Mesodermal cell (in vitro differentiated cells): ENCODE data around the gene SCN4B.

ENCODE experiments used
- H3K27ac ChIP-seq: 2 replicates; pipeline ENCODE4 v1.7.0; 2013; ENCODE audit warnings: mild to moderate bottlenecking, low read depth, low read length, moderate library complexity; ENCODE audit not compliant: severe bottlenecking
- H3K36me3 ChIP-seq: 2 replicates; pipeline ENCODE4 v1.7.1; 2013; ENCODE audit warnings: mild to moderate bottlenecking, low read length, moderate library complexity; ENCODE audit not compliant: control insufficient read depth, insufficient read depth
- H3K4me1 ChIP-seq: one replicate; pipeline ENCODE4 v1.7.1; 2013; ENCODE audit warnings: mild to moderate bottlenecking, low read length; ENCODE audit not compliant: insufficient read depth, control insufficient read depth, poor library complexity, severe bottlenecking
- H3K4me3 ChIP-seq: 2 replicates; pipeline ENCODE4 v1.7.0; 2013; ENCODE audit warnings: low read length, control low read depth, mild to moderate bottlenecking; ENCODE audit not compliant: insufficient read depth, poor library complexity, severe bottlenecking; ENCODE audit errors: extremely low read depth
- H3K9me3 ChIP-seq: 2 replicates; pipeline ENCODE4 v1.7.1; 2013; ENCODE audit warnings: mild to moderate bottlenecking, low read length, moderate library complexity; ENCODE audit not compliant: control insufficient read depth
- WGBS, 2 experiments: methylation state at CpG; one replicate each; pipeline ENCODE4 v1.1.5; 2013; ENCODE audit warnings: missing lambda C conversion rate in 2 of 2; ENCODE audit not compliant: insufficient coverage in 2 of 2; 5-methylcytosine and 5-hydroxymethylcytosine counted together

SCN4B gene

DNA sequence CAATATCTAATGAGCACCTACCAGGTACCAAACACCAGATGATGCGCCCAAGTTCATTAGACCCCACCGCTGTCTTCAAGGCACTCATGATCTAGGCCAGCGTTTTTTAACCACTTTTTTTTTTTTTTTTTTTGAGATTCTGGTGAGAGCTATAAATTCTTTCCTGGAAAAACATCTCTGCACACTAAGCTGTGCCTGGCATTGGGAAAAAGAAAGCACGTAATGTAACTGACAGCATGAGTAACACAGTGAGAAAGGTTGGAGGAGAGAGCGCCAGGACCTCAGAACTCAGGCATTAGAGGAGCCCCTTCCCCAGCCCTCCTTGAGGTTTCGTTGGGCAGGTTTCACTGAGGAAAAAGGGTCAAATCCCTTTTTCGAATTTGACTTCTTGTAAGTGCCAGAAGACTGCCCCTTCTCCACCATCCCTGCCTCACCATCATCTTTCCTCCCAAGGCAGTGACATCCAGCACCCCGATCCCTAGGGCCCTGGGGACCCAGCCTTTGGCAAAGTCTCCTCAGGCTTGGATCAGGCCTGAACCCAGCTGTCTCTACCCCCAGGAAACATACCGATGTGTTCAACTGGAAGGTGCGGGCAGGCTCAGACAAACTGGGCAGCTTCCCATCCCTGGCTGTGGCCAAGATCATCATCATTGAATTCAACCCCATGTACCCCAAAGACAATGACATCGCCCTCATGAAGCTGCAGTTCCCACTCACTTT lies 39.8 kb downstream of the SCN4B start:
- Histone ChIP-seq H3K27ac (no peak overlapping the region), H3K36me3 (no peaks in the 10 kb centered on the region), H3K9me3 (no peaks in the 10 kb centered on the region), H3K4me1 (no peaks in the 10 kb centered on the region), H3K4me3 (no peak overlapping the region)
- 89 to 95% methylated on average over 7 to 9 of the region's 11 CpGs for WGBS, 2 experiments

DNA sequence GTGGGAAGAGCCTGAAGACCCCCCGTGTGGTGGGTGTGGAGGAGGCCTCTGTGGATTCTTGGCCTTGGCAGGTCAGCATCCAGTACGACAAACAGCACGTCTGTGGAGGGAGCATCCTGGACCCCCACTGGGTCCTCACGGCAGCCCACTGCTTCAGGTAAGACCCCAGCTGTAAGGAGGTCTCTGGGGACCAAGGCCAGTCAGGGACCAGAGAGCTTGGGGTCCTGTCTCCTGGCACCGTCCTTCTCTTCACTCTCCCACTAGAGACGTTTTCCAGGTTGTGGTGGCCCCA lies 40.9 kb downstream of the SCN4B start:
- Histone ChIP-seq H3K36me3 (no peaks in the 10 kb centered on the region), H3K27ac (no peak overlapping the region), H3K4me3 (no peak overlapping the region), H3K4me1 (no peaks in the 10 kb centered on the region), H3K9me3 (no peaks in the 10 kb centered on the region)
- 87 to 92% methylated on average over 6 of the region's 6 CpGs for WGBS, 2 experiments

DNA sequence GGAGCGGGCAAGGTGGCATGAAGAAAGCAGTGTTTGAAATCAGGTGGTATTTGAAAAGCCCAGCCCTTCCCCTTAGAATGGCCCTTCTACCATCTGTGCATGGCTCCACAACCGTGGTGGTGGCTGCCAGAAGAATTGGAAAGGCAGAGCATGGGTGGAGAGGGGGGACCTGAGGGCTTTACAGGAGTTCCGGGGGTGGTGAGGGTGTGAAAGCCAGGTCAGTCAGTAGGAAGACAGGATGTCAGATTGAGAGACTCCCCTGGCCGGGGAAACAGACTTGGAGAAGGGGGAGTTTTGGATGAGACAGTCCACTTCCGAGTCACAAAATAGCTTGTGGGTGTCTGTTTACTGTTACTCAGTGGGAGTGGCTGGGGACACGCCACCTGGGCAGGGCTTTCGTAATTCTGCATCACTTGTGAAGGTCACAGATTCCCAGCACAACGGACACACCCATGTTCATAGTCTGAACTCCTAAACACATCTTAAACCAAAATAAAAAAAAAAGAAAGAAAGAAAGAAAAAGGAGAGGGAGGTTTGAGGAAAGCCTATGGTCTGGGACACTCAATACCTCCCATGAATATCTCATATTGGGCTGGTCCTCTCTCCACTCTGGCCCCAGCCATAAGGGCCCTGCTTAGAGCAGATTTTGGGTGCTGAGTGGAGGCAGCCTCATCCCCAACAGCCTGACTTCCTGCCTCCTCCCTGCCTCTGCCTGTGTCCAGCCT lies 41.4 kb downstream of the SCN4B start:
- H3K4me1 ChIP-seq: no peaks in the 10 kb centered on the region
- no peak overlapping the region for H3K27ac ChIP-seq
- WGBS, 2 experiments: 78 to 83% methylated on average over 4 to 5 of the region's 8 CpGs
- H3K4me3 ChIP-seq: no peak overlapping the region
- H3K9me3 ChIP-seq: no peaks in the 10 kb centered on the region
- no peaks in the 10 kb centered on the region for H3K36me3 ChIP-seq

DNA sequence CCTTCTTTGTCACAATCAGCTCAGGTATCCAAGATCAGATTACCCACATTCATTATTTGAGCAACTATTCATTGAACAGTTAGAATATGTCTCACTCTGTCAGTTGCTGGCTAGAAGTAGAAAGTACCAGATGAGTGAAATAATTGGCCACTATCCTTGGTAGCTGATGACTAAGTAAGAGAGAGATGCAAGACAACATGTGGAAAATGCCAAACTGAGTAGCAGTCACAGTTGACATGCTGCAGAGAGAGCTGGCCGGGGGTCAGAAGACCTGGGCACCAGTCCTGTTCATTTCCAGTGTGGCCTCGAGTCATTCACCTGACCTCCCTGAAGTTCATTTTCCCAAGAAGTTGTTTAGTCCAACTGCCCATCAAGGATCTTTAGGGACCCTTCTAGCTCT lies 43.4 kb downstream of the SCN4B start:
- Histone ChIP-seq H3K36me3 (no peaks in the 10 kb centered on the region), H3K27ac (no peak overlapping the region), H3K4me1 (no peaks in the 10 kb centered on the region), H3K9me3 (no peaks in the 10 kb centered on the region), H3K4me3 (no peak overlapping the region)
- WGBS, 2 experiments: 85 to 90% methylated on average over 2 of the region's 2 CpGs

DNA sequence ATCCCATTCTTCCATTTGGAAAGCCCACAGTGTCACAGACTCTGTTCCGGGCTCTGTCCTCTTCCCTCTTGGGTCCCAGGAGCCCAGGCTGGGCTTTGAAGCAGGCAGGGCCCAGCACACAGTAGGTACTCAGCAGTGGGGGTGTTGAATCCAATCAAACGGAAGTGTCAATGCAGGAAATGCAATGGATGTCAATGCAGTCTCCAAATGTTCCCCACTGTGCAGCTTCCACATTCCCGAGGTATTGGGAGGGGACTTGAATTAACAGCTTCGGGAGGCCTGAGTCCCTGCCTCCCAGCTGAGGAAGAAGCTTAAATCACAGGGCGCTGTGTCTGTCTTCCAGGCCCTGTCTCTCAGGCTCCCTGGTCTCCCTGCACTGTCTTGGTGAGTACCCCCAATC lies 44.1 kb downstream of the SCN4B start:
- no peak overlapping the region for H3K4me3 ChIP-seq
- H3K27ac ChIP-seq: no peak overlapping the region
- H3K36me3 ChIP-seq: no peaks in the 10 kb centered on the region
- 51 to 56% methylated on average over 4 to 5 of the region's 5 CpGs for WGBS, 2 experiments
- no peaks in the 10 kb centered on the region for H3K9me3 ChIP-seq
- no peaks in the 10 kb centered on the region for H3K4me1 ChIP-seq

DNA sequence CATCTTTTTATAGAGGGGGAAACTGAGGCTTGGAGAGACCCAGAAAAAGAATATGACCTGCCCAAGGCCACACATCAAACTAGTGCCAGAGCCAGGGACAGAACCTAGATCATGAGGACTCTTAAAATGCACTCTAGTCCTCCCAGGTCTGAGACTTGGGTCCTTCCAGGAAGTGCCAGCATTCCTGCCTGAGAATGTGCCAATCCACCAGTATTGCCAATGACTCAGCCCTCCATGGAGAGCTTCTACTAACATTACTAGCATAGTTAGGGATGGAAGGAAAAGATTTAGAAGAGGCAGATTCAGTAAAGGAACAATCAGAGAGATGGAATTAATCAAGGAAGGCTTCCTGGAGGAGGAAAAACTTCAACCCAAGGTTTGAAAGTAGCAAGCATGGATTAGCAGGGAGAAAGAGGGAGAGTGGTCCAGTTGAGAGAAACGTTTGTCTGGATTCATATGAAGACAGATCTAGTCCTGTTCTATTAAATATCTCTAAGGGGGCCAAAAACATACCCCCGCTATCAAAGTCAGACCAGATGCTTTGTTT lies 45.8 kb downstream of the SCN4B start:
- 91% methylated on average over 2 of the region's 2 CpGs; no CpG with 5 or more reads in 1 of the 2 experiments for WGBS, 2 experiments
- Histone ChIP-seq H3K27ac (no peak overlapping the region), H3K4me1 (no peaks in the 10 kb centered on the region)

DNA sequence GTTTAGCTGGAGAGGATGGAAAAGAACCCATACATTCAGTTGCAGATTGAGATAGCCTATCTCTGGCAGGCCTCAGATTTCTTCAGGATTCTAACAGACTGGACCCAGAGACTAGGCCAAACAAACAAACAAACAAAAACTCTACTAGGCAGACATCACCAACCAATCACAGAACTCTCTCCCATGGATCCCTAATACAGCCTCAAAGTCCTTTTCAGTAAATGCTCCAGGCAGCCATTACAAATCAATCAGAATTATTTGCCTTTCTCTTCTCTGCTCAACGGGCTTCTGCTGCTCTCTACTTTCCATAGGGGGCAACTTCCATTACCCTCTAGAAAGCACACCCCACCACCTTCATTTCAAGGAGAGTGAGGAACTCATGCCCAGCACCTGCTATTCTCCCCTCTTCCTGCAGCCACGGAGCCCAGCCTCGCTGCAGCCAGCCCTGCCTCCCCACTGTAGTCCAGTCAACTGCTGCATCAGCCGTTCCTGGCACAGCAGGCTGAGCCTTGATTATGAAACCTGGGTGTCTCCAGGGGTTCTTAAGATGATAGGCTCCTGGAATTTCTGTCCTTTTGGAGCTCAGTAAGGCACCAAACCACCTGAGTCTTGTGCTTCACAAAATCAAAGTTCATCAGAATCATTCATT lies 46.8 kb downstream of the SCN4B start:
- Histone ChIP-seq H3K27ac (no peak overlapping the region), H3K4me3 (no peak overlapping the region), H3K9me3 (no peaks in the 10 kb centered on the region), H3K4me1 (no peaks in the 10 kb centered on the region), H3K36me3 (no peaks in the 10 kb centered on the region)
- 90 to 93% methylated on average over 1 to 4 of the region's 4 CpGs for WGBS, 2 experiments

More for the DNA sequence above, 45.8 kb downstream of the SCN4B start:
- no peaks in the 10 kb centered on the region for H3K36me3 ChIP-seq
- no peak overlapping the region for H3K4me3 ChIP-seq
- no peaks in the 10 kb centered on the region for H3K9me3 ChIP-seq

DNA sequence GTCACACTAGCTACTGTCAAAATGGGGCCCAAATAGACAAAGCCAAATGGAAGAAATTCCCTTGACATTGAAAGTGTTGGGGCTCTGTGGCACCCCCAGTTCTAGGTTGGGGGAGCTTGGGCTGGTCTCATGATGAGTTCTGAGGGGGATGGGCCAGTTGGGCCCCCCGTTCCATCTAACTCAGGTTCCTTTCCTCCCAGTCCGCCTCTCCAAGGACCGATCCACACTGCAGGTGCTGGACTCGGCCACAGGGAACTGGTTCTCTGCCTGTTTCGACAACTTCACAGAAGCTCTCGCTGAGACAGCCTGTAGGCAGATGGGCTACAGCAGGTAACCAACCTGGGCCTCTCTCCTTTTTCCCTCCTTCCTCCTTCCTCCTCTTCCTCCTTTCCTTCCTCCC lies 48.1 kb downstream of the SCN4B start:
- no peak overlapping the region for H3K27ac ChIP-seq
- no peaks in the 10 kb centered on the region for H3K9me3 ChIP-seq
- H3K36me3 ChIP-seq: no peaks in the 10 kb centered on the region
- no peak overlapping the region for H3K4me3 ChIP-seq
- no peaks in the 10 kb centered on the region for H3K4me1 ChIP-seq
- 86 to 95% methylated on average over 5 to 6 of the region's 6 CpGs for WGBS, 2 experiments

DNA sequence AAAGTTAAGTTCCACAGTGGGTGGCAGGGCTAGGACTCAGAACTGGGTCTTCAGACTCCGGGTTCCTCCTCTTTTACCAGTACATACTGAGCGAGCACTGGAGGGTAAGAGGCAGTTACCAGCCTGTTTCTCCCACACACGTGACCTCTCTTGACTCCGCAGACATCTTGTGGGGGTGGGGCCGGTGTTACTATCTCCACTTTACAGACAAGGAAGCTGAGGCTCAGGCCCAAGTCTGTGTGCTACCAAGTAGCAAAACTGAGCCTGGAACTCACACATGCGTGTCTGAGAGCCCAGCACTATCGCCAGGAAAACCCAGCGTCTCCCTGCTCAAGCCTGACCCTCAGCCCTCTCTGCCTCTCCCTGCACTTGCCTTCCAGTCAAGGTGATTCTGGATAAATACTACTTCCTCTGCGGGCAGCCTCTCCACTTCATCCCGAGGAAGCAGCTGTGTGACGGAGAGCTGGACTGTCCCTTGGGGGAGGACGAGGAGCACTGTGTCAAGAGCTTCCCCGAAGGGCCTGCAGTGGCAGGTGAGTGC lies 49.8 kb downstream of the SCN4B start:
- WGBS, 2 experiments: 85 to 86% methylated on average over 9 to 10 of the region's 13 CpGs
- Histone ChIP-seq H3K9me3 (no peaks in the 10 kb centered on the region), H3K4me3 (no peak overlapping the region), H3K36me3 (no peaks in the 10 kb centered on the region), H3K27ac (no peak overlapping the region), H3K4me1 (no peaks in the 10 kb centered on the region)

DNA sequence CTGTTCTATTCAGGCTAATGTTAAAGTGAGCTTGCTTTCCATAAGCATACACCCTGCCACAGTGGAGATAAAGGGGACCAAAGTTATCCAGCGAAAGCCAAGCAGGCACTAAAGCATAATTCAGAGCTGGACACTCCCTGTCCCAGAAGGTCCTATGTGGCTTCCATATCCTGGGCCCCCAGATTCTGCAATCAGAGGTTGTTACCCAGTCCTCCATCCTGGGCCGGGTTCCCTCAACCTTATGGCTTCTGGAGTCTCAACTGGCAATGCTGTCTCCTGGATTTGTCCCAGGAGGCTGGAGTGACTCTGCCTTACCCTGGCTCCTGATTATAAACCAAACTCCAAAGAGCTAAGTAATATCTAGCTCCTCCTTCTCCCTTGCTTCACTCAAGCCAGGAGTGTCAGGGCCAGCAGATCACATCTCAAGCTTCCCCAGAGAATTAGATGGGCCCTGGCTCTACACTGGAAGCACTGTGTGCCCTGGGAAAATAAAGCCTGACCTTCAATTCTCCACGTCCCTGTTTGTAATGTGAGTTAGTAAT lies 51.9 kb downstream of the SCN4B start:
- Histone ChIP-seq H3K4me1 (no peaks in the 10 kb centered on the region), H3K27ac (no peak overlapping the region), H3K9me3 (no peaks in the 10 kb centered on the region), H3K36me3 (no peaks in the 10 kb centered on the region), H3K4me3 (no peak overlapping the region)
- WGBS, 2 experiments: 90 to 92% methylated on average over 2 of the region's 3 CpGs
